ENCODE measurements around the gene SCN8A.
"Not testable (repeated sequence)": the region's sequence is repeated elsewhere in the genome, so short reads cannot be mapped to it uniquely, and the experiment has no call there.

SCN8A gene

GRCh38 chr12:51636581-51636980 is 45.5 kb downstream of the SCN8A start:
- TF ChIP-seq ZNF274 (IDR thresholded peaks at IDR 0.05; ENCODE audit: low read depth, low read length): no peak
- no peak overlapping the region for H3K4me3 ChIP-seq (ENCODE audit: low read length)

- no peak for TF ChIP-seq ZNF274 (IDR thresholded peaks at IDR 0.05; ENCODE audit: low read depth, low read length)
- no peak overlapping the region for H3K4me3 ChIP-seq (ENCODE audit: low read length)
Measured at GRCh38 chr12:51636986-51637385, 46.0 kb downstream of the SCN8A start.

GRCh38 chr12:51639361-51639760 is 48.3 kb downstream of the SCN8A start:
- no peak overlapping the region for H3K4me3 ChIP-seq (ENCODE audit: low read length)
- TF ChIP-seq ZNF274 (IDR thresholded peaks at IDR 0.05; ENCODE audit: low read depth, low read length): no peak

GRCh38 chr12:51642286-51642685 is 51.3 kb downstream of the SCN8A start:
- no peak for TF ChIP-seq ZNF274 (IDR thresholded peaks at IDR 0.05; ENCODE audit: low read depth, low read length)
- no peak overlapping the region for H3K4me3 ChIP-seq (ENCODE audit: low read length)

GRCh38 chr12:51643951-51644350 is 52.9 kb downstream of the SCN8A start:
- H3K4me3 ChIP-seq (ENCODE audit: low read length): no peak overlapping the region
- no peak for TF ChIP-seq ZNF274 (IDR thresholded peaks at IDR 0.05; ENCODE audit: low read depth, low read length)

- H3K4me3 ChIP-seq (ENCODE audit: low read length): not testable (repeated sequence)
Measured at GRCh38 chr12:51644691-51645090, 53.7 kb downstream of the SCN8A start.

GRCh38 chr12:51645961-51646360 is 54.9 kb downstream of the SCN8A start:
- no peak for TF ChIP-seq ZNF274 (IDR thresholded peaks at IDR 0.05; ENCODE audit: low read depth, low read length)
- H3K4me3 ChIP-seq (ENCODE audit: low read length): no peak overlapping the region

- no peak for TF ChIP-seq ZNF274 (IDR thresholded peaks at IDR 0.05; ENCODE audit: low read depth, low read length)
Measured at GRCh38 chr12:51647647-51648046, 56.6 kb downstream of the SCN8A start.

GRCh38 chr12:51653431-51653830 is 62.4 kb downstream of the SCN8A start:
- no peak for TF ChIP-seq ZNF274 (IDR thresholded peaks at IDR 0.05; ENCODE audit: low read depth, low read length)
- no peak overlapping the region for H3K4me3 ChIP-seq (ENCODE audit: low read length)

More at GRCh38 chr12:51647647-51648046, 56.6 kb downstream of the SCN8A start:
- no peak overlapping the region for H3K4me3 ChIP-seq (ENCODE audit: low read length)

- TF ChIP-seq ZNF274 (IDR thresholded peaks at IDR 0.05; ENCODE audit: low read depth, low read length): no peak
- no peak overlapping the region for H3K4me3 ChIP-seq (ENCODE audit: low read length)
Measured at GRCh38 chr12:51661199-51661598, 70.2 kb downstream of the SCN8A start.

GRCh38 chr12:51661836-51662235 is 70.8 kb downstream of the SCN8A start:
- TF ChIP-seq ZNF274 (IDR thresholded peaks at IDR 0.05; ENCODE audit: low read depth, low read length): no peak

GRCh38 chr12:51662728-51663154 is 71.7 kb downstream of the SCN8A start:
- no peak overlapping the region for H3K4me3 ChIP-seq (ENCODE audit: low read length)
- TF ChIP-seq ZNF274 (IDR thresholded peaks at IDR 0.05; ENCODE audit: low read depth, low read length): no peak

More at GRCh38 chr12:51661836-51662235, 70.8 kb downstream of the SCN8A start:
- H3K4me3 ChIP-seq (ENCODE audit: low read length): no peak overlapping the region

- no peak overlapping the region for H3K4me3 ChIP-seq (ENCODE audit: low read length)
- no peak for TF ChIP-seq ZNF274 (IDR thresholded peaks at IDR 0.05; ENCODE audit: low read depth, low read length)
Measured at GRCh38 chr12:51663390-51663789, 72.4 kb downstream of the SCN8A start.

- no peak for TF ChIP-seq ZNF274 (IDR thresholded peaks at IDR 0.05; ENCODE audit: low read depth, low read length)
- no peak overlapping the region for H3K4me3 ChIP-seq (ENCODE audit: low read length)
Measured at GRCh38 chr12:51666696-51667095, 75.7 kb downstream of the SCN8A start.

- no peak overlapping the region for H3K4me3 ChIP-seq (ENCODE audit: low read length)
- TF ChIP-seq ZNF274 (IDR thresholded peaks at IDR 0.05; ENCODE audit: low read depth, low read length): no peak
Measured at GRCh38 chr12:51667269-51667668, 76.2 kb downstream of the SCN8A start.

- TF ChIP-seq ZNF274 (IDR thresholded peaks at IDR 0.05; ENCODE audit: low read depth, low read length): no peak
- no peak overlapping the region for H3K4me3 ChIP-seq (ENCODE audit: low read length)
Measured at GRCh38 chr12:51669271-51669670, 78.2 kb downstream of the SCN8A start.
